BE2C (cell line): ENCODE data around the gene OR5M11. TPM values are rescaled to one million over a fixed set of nuclear protein-coding genes. Genes with fewer than 3 reads are reported as not detected.
"Not testable (repeated sequence)": the region's sequence is repeated elsewhere in the genome, so short reads cannot be mapped to it uniquely, and the experiment has no call there.

Experiments used
- DNase-seq: peaks from one replicate; pipeline ENCODE4 v3.0.0-alpha.2; 2020
- H3K27me3 ChIP-seq: fragments of 250-450 bp; sonication (Bioruptor Pico); 2 replicates; pipeline ENCODE4 v1.5.1; 2020; ENCODE audit warnings: mild to moderate bottlenecking
- H3K36me3 ChIP-seq: fragments of 250-450 bp; sonication (Bioruptor Pico); 2 replicates; pipeline ENCODE4 v1.5.1; 2020; ENCODE audit warnings: mild to moderate bottlenecking
- H3K4me1 ChIP-seq: fragments of 250-450 bp; sonication (Bioruptor Pico); 2 replicates; pipeline ENCODE4 v1.5.1; 2020
- H3K4me3 ChIP-seq: 2 replicates; pipeline ENCODE4 v1.5.1; 2011; ENCODE audit warnings: low read depth, low read length
- H3K9me3 ChIP-seq: fragments of 250-450 bp; sonication (Bioruptor Pico); 2 replicates; pipeline ENCODE4 v1.5.1; 2020
- CTCF ChIP-seq: IDR thresholded peaks from 2 replicates; pipeline ENCODE4 v1.5.1; 2012; ENCODE audit warnings: mild to moderate bottlenecking, low read depth, low read length
- polyA plus RNA-seq: library from polyadenylated mRNA; unstranded; fragments of >200 nt; gene quantifications from one replicate; pipeline ENCODE4 v1.2.1, GENCODE V29; 2012; ENCODE audit warnings: low read depth, missing spikeins; ENCODE audit not compliant: insufficient read length, insufficient read depth

Gene OR5M11
- not detected for polyA plus RNA-seq

- Histone ChIP-seq H3K4me3 (no peak within 1 kb of the TSS), H3K36me3 (no peaks in the 10 kb centered on the region), H3K4me1 (no peaks in the 10 kb centered on the region), H3K9me3 (no peaks in the 10 kb centered on the region), H3K27me3 (no peaks in the 10 kb centered on the region)
- TF ChIP-seq CTCF, result no peak
- DNase-seq, result no peak
These were observed at the start of gene OR5M11 for GRCh38 chr11:56543157-56543556. OR5M11 (minus strand) TSS chr11:56543257; CDS start chr11:56543257, 0 bp downstream.

- not testable (repeated sequence) for H3K4me3 ChIP-seq, H3K9me3 ChIP-seq, H3K36me3 ChIP-seq, H3K4me1 ChIP-seq, DNase-seq, H3K27me3 ChIP-seq
These were observed 49.1 kb upstream of the OR5M11 start for GRCh38 chr11:56592088-56592717.

GRCh38 chr11:56577621-56578020 lies 34.6 kb upstream of the OR5M11 start, which contains the start of gene OR5M10:
OR5M10 (minus strand) TSS chr11:56577721; CDS start chr11:56577721, 0 bp downstream.
- no peak for DNase-seq

DNA sequence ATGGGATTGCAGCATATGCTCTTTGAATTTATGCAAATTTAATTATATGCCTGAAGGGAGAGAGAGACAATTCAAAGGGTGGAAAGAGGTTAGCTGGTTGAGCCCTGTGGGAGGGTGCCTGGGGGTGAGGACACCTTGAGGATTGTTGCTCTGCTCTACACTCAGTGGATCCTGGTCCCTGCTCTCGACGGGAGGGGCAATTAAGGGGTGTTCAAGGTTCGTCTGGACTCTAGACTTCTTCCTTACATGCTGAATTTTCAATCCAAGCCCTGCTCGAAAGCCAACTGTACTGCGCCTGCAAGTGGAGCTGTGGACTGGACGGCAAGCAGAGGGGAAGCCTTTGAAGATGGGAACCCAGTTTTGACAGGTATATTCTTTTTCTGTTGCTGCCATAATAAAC lies 15.5 kb upstream of the OR5M11 start:
- Histone ChIP-seq H3K4me3 (no peak overlapping the region), H3K36me3 (no peaks in the 10 kb centered on the region), H3K4me1 (no peaks in the 10 kb centered on the region), H3K27me3 (no peaks in the 10 kb centered on the region), H3K9me3 (no peaks in the 10 kb centered on the region)
- no peak for TF ChIP-seq CTCF
- DNase-seq, result no peak

More at GRCh38 chr11:56577621-56578020, 34.6 kb upstream of the OR5M11 start, which contains the start of gene OR5M10:
- no peaks in the 10 kb centered on the region for H3K27me3 ChIP-seq
- no peak within 1 kb of the TSS for H3K4me3 ChIP-seq
- no peaks in the 10 kb centered on the region for H3K9me3 ChIP-seq
- no peaks in the 10 kb centered on the region for H3K4me1 ChIP-seq
- H3K36me3 ChIP-seq, result no peaks in the 10 kb centered on the region
- no peak for TF ChIP-seq CTCF

DNA sequence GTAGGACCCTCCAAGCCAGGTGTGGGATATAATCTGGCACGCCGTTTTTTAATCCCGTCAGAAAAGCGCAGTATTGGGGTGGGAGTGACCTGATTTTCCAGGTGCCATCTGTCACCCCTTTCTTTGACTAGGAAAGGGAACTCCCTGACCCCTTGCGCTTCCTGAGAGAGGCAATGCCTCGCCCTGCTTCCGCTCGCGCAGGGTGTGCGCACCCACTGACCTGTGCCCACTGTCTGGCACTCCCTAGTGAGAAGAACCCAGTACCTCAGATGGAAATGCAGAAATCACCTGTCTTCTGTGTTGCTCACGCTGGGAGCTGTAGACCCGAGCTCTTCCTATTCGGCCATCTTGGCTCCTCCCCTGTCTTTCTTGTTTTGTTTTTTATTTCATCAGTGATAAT lies 11.6 kb upstream of the OR5M11 start:
- DNase-seq, H3K36me3 ChIP-seq, H3K27me3 ChIP-seq, H3K9me3 ChIP-seq, H3K4me1 ChIP-seq, H3K4me3 ChIP-seq: not testable (repeated sequence)

- no peaks in the 10 kb centered on the region for H3K36me3 ChIP-seq
- TF ChIP-seq CTCF, result no peak
- H3K4me3 ChIP-seq, result no peak overlapping the region
- no peaks in the 10 kb centered on the region for H3K27me3 ChIP-seq
- no peaks in the 10 kb centered on the region for H3K9me3 ChIP-seq
- no peaks in the 10 kb centered on the region for H3K4me1 ChIP-seq
- no peak for DNase-seq
These were observed 2.5 kb upstream of the OR5M11 start for GRCh38 chr11:56545531-56545930.

GRCh38 chr11:56543739-56544138 lies 682 bp upstream of the OR5M11 start:
- no peak overlapping the region for H3K4me3 ChIP-seq
- H3K36me3 ChIP-seq, result no peaks in the 10 kb centered on the region
- H3K4me1 ChIP-seq, result no peaks in the 10 kb centered on the region
- TF ChIP-seq CTCF, result no peak
- H3K9me3 ChIP-seq, result no peaks in the 10 kb centered on the region
- no peaks in the 10 kb centered on the region for H3K27me3 ChIP-seq
- DNase-seq, result no peak
